Measurements from ENCODE around the gene TMEM130.
"Not testable (repeated sequence)": the region's sequence is repeated elsewhere in the genome, so short reads cannot be mapped to it uniquely, and the experiment has no call there.

The TMEM130 gene

DNA sequence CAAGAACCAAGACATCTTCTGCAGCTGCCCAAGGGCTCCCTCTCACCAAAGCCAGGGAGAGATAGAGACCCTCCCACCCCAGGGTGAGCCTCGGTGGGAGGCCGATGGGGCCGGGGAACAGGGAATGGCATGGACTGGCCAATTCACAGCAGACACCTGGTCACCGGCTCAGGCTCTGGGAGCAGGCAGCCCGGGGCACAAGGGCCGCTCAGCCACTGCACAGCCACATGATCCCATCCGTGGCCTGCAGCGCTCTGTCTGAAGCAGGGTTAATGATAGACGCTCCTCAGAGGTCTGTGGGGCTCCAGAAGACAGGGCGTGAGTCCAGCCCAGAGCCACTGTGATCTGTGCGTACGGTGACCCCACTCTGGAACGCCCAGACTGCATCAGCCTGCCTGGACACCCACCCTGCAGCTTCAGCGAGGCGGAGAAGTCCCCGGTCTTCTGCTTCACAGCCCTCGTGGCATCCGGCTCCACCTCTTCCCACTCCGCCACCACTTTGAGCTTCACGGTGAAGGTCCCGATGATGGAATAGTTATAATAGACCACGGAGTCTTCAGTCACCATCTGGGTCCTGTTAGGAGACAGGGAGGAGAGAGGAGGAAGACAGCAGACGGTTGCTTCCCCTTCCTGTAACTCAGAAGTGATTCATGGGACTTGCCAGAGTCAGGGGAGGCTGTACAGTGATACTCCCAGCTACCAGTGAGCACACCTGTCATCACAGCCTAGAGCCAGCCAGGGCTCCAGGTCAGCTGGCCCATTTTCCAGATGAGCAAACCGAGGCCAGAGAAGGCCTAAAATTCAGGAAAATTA lies 14.0 kb downstream of the TMEM130 start:
- TF ChIP-seq, protein P1, sequence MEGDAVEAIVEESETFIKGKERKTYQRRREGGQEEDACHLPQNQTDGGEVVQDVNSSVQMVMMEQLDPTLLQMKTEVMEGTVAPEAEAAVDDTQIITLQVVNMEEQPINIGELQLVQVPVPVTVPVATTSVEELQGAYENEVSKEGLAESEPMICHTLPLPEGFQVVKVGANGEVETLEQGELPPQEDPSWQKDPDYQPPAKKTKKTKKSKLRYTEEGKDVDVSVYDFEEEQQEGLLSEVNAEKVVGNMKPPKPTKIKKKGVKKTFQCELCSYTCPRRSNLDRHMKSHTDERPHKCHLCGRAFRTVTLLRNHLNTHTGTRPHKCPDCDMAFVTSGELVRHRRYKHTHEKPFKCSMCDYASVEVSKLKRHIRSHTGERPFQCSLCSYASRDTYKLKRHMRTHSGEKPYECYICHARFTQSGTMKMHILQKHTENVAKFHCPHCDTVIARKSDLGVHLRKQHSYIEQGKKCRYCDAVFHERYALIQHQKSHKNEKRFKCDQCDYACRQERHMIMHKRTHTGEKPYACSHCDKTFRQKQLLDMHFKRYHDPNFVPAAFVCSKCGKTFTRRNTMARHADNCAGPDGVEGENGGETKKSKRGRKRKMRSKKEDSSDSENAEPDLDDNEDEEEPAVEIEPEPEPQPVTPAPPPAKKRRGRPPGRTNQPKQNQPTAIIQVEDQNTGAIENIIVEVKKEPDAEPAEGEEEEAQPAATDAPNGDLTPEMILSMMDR (IDR thresholded peaks at IDR 0.05; ENCODE audit: low read depth, low read length): no peak
- in situ Hi-C loops (cut with HindIII; ENCODE audit: low sequenced_read_pairs): no loop called here
- no peak overlapping the region for H3K4me3 ChIP-seq (ENCODE audit: low read depth, low read length)
- DNase-seq (ENCODE audit: low read depth, low spot score): no peak

DNA sequence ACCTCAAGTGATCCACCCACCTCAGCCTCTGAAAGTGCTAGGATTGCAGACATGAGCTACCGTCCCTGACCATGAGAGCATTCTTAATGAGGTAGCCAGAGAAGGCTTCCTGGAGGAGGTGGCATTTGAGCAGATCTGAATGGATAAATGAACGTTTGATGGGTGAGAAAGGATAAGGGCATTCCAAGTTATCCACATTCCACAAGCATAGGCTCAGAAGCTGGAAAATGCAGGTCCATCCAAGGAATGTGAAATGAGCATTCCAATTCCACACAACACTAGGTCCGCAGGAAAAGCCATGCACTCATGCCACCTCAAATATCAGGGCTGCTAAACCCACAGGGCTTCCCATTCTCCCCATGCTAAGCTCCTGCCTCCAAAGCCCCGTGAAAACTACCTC lies 17.0 kb downstream of the TMEM130 start:
- in situ Hi-C loops (cut with HindIII; ENCODE audit: low sequenced_read_pairs): no loop called here
- TF ChIP-seq, protein P1 (IDR thresholded peaks at IDR 0.05; ENCODE audit: low read depth, low read length): no peak
- no peak overlapping the region for H3K4me3 ChIP-seq (ENCODE audit: low read depth, low read length)
- DNase-seq (ENCODE audit: low read depth, low spot score): no peak

DNA sequence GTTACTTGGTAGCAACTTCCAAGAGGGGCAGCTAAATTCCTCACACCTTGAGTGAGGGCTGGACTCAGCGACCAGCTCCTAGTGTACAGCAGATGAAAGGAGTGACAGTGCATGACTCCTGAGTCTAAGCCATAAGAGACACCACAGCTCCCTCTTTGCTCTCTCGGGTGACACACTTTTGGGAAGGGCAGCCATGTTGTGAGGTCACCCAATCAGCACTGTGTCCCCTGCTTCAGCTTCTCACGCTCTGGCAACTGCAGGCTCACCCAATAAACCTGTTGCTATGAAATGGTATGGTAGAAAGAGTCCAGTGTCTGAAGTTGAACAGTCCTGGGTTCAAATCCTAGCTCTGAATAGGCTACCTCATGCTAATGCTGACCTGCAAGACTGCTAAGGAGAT lies 20.9 kb downstream of the TMEM130 start:
- in situ Hi-C loops (cut with HindIII; ENCODE audit: low sequenced_read_pairs): no loop called here
- no peak for DNase-seq (ENCODE audit: low read depth, low spot score)
- TF ChIP-seq, protein P1 (IDR thresholded peaks at IDR 0.05; ENCODE audit: low read depth, low read length): no peak
- H3K4me3 ChIP-seq (ENCODE audit: low read depth, low read length): no peak overlapping the region

DNA sequence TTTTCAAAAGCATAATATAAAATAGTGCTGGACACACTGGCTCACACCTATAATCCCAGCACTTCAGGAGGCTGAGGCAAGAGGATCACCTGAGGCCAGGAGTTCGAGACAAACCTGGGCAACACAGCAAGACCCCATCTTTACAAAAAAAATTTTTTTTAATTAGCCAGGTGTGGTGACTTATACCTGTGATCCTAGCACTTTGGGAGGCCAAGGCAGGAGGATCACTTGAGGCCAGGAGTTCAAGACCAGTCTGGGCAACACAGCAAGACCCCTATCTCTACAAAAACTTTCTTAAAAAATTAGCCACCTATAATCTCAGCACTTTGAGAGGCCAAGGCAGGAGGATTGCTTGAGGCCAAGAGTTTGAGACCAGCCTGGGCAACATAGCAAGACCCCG lies 27.3 kb downstream of the TMEM130 start:
- DNase-seq (ENCODE audit: low read depth, low spot score); in situ Hi-C loops (cut with HindIII; ENCODE audit: low sequenced_read_pairs); H3K4me3 ChIP-seq (ENCODE audit: low read depth, low read length): not testable (repeated sequence)

DNA sequence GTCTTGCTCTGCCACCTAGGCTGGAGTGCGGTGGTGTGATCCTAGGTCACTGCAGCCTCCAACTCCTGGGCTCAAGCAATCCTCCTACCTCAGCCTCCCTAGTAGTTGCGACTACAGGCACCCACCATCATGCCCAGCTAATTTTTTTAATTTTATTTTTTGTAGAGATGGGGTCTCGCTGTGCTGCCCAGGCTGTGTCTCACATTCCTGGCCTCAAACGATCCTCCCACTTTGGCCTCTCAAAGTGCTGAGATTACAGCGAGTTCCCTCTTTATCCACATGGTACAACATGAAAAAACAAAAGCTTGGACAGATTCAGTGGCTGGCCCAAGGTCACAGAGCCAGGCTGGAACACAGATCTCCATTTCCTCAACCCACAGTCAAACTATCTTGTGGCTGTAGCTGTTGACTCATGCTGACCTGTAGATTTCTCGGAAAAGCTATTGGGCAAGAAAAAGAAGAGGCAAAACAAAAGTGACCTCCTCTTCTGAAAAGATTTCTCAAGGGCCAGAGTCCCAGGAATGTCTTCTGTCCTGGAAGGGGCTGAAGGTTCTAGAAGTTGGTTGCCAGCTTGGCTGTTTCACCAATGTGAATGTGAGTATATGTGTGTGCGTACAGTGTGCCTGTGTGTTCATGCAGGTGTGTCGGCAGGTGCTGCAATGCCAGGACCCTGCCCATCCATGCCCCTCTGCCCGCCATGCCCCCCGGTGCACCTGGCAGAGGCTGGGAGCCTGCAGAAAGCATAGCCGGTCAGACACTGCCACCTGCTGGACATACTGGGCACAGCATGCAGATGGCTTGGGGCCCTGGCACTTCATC lies 28.4 kb downstream of the TMEM130 start:
- H3K4me3 ChIP-seq (ENCODE audit: low read depth, low read length): no peak overlapping the region
- in situ Hi-C loops (cut with HindIII; ENCODE audit: low sequenced_read_pairs): no loop called here
- peak; percentile 77 for DNase-seq (ENCODE audit: low read depth, low spot score)
- TF ChIP-seq, protein P1 (IDR thresholded peaks at IDR 0.05; ENCODE audit: low read depth, low read length): peak; percentile 98

DNA sequence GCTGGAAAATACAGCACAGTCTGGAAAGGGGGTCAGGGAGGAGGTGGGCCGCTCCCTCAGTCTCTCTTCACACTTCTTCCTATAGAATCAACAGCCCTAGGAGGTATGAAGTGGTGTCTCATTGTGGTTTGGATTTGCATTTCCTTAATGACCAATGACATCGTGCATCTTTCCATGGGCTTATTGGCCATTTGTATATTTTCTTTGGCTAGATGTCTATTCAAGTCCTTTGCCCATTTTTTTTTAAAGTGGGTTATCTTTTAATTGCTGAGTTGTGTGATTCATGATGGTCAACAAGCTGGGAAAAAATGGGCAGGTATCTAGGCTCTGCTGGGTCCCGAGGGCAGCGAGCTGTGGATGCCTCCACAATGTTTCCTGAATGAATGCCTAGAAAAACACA lies 29.1 kb downstream of the TMEM130 start:
- H3K4me3 ChIP-seq (ENCODE audit: low read depth, low read length): no peak overlapping the region
- TF ChIP-seq, protein P1 (IDR thresholded peaks at IDR 0.05; ENCODE audit: low read depth, low read length): no peak
- DNase-seq (ENCODE audit: low read depth, low spot score): peak; percentile 33
- in situ Hi-C loops (cut with HindIII; ENCODE audit: low sequenced_read_pairs): no loop called here

DNA sequence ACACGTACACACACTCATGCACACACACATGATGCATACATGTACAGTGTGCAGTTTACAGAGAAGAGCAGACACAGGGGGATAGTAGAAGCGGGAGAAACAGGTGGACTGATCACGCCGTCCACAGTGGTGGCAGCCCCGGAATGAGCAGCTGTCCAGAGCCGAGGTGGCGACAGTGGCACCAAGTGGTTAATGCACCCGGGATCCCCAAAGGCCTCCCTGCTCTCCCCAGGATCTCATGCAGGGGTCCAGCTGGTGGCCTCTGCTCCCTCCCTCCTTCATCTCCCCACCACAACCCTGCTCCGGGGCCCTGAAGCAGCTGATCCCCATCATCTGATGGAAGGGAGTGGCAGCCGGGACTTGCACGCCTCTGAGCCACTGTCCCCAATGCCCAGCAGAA lies 29.7 kb downstream of the TMEM130 start:
- no peak for DNase-seq (ENCODE audit: low read depth, low spot score)
- in situ Hi-C loops (cut with HindIII; ENCODE audit: low sequenced_read_pairs): no loop called here
- TF ChIP-seq, protein P1 (IDR thresholded peaks at IDR 0.05; ENCODE audit: low read depth, low read length): no peak
- H3K4me3 ChIP-seq (ENCODE audit: low read depth, low read length): no peak overlapping the region
